Right lobe of liver (tissue), 6 donors: Measurements from ENCODE around the gene CACNA1C. TPM values are rescaled to one million over a fixed set of nuclear protein-coding genes. Genes with fewer than 3 reads are reported as not detected.

Experiments used
- ATAC-seq, 4 donors: fragments of 200-7000 bp; cut with Tn5 transposase; one replicate each; pipeline ENCODE4 v1.9.1; 2020; ENCODE audit warnings: mild to moderate bottlenecking in 4 of 4, moderate library complexity in 4 of 4
- DNase-seq, 3 donors: peaks; one replicate each; pipeline ENCODE4 v3.0.0-alpha.2; 2020
- H3K27ac ChIP-seq, 3 donors: fragments of 200-600 bp; one replicate each; pipeline ENCODE4 v1.8.0; 2022
- H3K27me3 ChIP-seq, 2 donors: fragments of 200-600 bp; one replicate each; pipeline ENCODE4 v1.8.0; 2022
- H3K36me3 ChIP-seq, 4 donors: fragments of 200-600 bp; sonication (generic) in 1 of 4; one replicate each; pipeline versions ENCODE4 v1.5.1 to v1.8.0; 2017 to 2022; ENCODE audit warnings: control low read depth in 1 of 4
- H3K4me1 ChIP-seq, 4 donors: fragments of 200-600 bp; sonication (generic) in 1 of 4; one replicate each; pipeline versions ENCODE4 v1.5.1 to v1.8.0; 2017 to 2022; ENCODE audit warnings: control low read depth in 1 of 4
- H3K4me3 ChIP-seq, 3 donors: fragments of 200-600 bp; one replicate each; pipeline ENCODE4 v1.8.0; 2022
- H3K9me3 ChIP-seq, 4 donors: fragments of 200-600 bp; sonication (generic) in 1 of 4; one replicate each; pipeline versions ENCODE4 v1.5.1 to v1.8.0; 2017 to 2022; ENCODE audit warnings: control low read depth in 1 of 4
- POLR2A ChIP-seq: fragments of 450-650 bp; IDR thresholded peaks from one replicate; pipeline ENCODE4 v1.6.1; 2017; ENCODE audit warnings: antibody characterized with exemption, mild to moderate bottlenecking
- WGBS: methylation state at CpG from one replicate; pipeline ENCODE4 v1.1.6; 2018; ENCODE audit warnings: low coverage, low lambda C conversion rate; ENCODE audit not compliant: insufficient coverage; ENCODE audit errors: missing lambda C conversion rate; 5-methylcytosine and 5-hydroxymethylcytosine counted together
- intact Hi-C, 2 donors: fragments of 100-400 bp; cut with DNase I; formaldehyde crosslinking; loops; one replicate each; pipeline versions ENCODE4 v1.11.2 to v1.14.1; 2022
- total RNA-seq, 6 experiments: library from RNA; depleted of rRNA in 2 of 6; stranded (reverse); fragments of >200 nt in 2 of 6; fragmentation: NEBNext Ultra II Directional in 3 of 6; extraction: Animal tissue kit (Norgen Biotek cat#: 25700) in 3 of 6; gene quantifications; one replicate each; pipeline versions ENCODE4 v1.1.0 to v1.2.4, GENCODE V29; 2016 to 2023
- TF ChIP-seq, protein P1 (sequence below), 4 donors: fragments of 200-600 bp in 3 of 4; fragments of 450-650 bp in 1 of 4; IDR thresholded peaks; one replicate each; pipeline versions ENCODE4 v1.5.1 to v1.8.0; 2016 to 2022; ENCODE audit warnings: antibody characterized with exemption in 4 of 4, mild to moderate bottlenecking in 2 of 4
- donor health status: DM: no; HTN: yes; CAD: no.
- donor health status: DM: no; HTN: no; CAD: no.
- donor health status: DM: no; HTN: no; CAD: no.
- donor health status: DM: no; HTN: yes; CAD: no.
- donor health status: DM: no; HTN: yes; CAD: no.

CACNA1C gene
- total RNA-seq, 6 experiments from 2014 or later = 0.18 to 1.0 (median 0.57) TPM

DNA sequence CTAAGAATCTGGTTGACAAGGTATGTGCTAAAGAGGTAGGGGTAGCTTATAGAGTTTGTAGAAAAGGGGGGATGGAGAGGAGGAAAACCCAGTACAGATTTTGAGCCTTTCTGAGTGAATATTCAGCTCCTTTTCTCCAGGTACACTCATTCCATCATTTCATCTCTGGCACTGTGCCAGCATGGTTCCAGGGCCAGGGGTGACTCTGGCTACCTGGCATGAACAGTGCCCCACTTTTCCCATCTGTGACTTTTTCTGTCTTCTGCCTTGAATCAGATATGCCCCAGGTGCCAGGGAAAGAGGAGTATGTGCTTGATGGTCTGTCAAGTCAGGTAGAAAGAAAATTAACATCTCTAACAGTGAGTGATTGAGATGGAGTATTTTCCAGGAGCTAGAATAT, 175.7 kb downstream of the CACNA1C start:
- TF ChIP-seq, protein P1, sequence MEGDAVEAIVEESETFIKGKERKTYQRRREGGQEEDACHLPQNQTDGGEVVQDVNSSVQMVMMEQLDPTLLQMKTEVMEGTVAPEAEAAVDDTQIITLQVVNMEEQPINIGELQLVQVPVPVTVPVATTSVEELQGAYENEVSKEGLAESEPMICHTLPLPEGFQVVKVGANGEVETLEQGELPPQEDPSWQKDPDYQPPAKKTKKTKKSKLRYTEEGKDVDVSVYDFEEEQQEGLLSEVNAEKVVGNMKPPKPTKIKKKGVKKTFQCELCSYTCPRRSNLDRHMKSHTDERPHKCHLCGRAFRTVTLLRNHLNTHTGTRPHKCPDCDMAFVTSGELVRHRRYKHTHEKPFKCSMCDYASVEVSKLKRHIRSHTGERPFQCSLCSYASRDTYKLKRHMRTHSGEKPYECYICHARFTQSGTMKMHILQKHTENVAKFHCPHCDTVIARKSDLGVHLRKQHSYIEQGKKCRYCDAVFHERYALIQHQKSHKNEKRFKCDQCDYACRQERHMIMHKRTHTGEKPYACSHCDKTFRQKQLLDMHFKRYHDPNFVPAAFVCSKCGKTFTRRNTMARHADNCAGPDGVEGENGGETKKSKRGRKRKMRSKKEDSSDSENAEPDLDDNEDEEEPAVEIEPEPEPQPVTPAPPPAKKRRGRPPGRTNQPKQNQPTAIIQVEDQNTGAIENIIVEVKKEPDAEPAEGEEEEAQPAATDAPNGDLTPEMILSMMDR (IDR thresholded peaks at IDR 0.05) = no peak
- TF ChIP-seq POLR2A = no peak
- Histone ChIP-seq H3K27ac (no peak overlapping the region), H3K9me3 (no peaks in the 10 kb centered on the region), H3K4me1 (no peaks in the 10 kb centered on the region), H3K27me3 (no peaks in the 10 kb centered on the region), H3K4me3 (no peak overlapping the region), H3K36me3 (no peaks in the 10 kb centered on the region)
- DNase-seq = no peak
- no peak for ATAC-seq
- intact Hi-C loops = no loop called here

DNA sequence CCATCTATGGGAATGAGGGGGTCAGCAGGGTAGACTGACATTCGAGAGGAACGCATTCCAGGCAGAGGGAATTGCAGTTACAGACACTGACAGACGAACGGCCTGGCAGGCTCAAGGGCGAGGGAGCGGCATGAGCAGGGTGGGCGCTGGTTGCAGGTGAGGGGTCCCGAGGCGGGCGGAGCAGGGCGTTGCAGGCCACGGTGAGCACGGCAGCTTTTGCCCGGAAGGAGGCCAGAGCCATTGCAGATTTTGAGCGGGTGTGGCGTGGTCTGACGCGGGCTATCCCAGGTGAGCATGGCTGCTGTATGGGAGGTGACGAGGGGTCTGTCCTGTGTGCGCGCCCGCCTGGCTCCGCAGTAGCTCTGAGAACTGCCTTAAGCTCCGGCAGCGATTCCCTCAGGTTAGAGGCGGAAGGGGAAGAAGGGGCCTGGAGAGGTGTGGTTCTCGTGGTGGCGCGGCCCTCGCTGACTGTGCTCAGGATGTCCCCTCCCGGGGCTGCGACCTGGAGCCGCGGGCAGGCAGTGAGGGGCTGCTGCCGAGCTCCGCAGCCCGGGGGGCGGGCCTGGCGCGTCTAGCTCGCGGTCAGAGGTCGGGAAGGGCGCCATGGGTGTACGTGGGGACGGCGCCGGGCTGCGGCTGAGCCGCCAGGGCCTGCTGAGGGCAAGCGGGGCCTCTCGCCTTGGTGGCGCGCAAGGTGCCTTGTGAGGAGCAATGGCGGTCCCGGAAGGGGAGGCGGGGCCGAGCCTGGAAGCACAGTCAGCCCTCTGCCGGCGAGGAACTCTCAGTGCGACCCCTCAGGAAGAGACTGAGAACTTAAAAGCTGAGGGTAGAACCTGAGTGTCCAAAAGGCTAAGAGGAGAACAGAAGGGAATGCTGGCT, 177.1 kb downstream of the CACNA1C start:
- Histone ChIP-seq H3K4me1 (no peaks in the 10 kb centered on the region), H3K4me3 (no peak overlapping the region), H3K36me3 (no peaks in the 10 kb centered on the region), H3K27ac (no peak overlapping the region), H3K9me3 (no peaks in the 10 kb centered on the region), H3K27me3 (no peaks in the 10 kb centered on the region)
- ATAC-seq (peak in 2 of 4 donors; percentile 32 to 48), DNase-seq (no peak)
- TF ChIP-seq, protein P1 (IDR thresholded peaks at IDR 0.05) = no peak
- no peak for TF ChIP-seq POLR2A
- 37% methylated on average over 6 of the region's 61 CpGs for WGBS
- intact Hi-C loops = no loop called here

DNA sequence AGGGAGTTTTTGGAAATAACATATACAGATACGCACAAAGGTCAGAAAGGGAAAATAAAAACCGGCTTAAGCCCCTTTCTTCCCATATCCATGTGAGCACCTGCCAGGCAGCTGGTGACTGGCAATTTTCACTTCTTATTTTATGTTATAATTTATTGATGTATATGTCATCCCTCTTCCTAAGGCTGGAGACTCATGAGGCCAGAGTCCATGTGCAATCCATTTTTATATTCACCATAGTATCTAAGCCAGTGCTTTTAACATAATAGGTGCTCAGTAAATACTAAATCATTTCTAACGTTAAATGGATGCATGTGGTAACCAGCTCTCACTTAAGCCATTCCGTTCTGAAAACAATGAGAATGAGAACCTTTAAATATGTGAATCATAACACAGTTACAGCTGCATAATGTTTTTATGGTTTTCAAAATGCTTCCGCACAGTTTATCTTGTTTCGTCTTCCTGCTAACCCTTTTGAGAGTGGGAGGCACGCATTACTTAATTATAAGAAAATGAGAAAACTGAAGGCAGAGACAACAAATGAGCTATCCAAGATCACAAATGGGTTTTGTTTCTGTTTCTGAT, 178.3 kb downstream of the CACNA1C start:
- intact Hi-C loops = no loop called here
- DNase-seq (no peak), ATAC-seq (no peak)
- H3K27me3 ChIP-seq = no peaks in the 10 kb centered on the region
- H3K4me1 ChIP-seq = no peaks in the 10 kb centered on the region
- no peaks in the 10 kb centered on the region for H3K36me3 ChIP-seq
- 78% methylated on average over 7 of the region's 7 CpGs for WGBS
- no peak overlapping the region for H3K27ac ChIP-seq
- H3K9me3 ChIP-seq = no peaks in the 10 kb centered on the region
- H3K4me3 ChIP-seq = no peak overlapping the region
- TF ChIP-seq POLR2A = no peak
- TF ChIP-seq, protein P1 (IDR thresholded peaks at IDR 0.05) = no peak

DNA sequence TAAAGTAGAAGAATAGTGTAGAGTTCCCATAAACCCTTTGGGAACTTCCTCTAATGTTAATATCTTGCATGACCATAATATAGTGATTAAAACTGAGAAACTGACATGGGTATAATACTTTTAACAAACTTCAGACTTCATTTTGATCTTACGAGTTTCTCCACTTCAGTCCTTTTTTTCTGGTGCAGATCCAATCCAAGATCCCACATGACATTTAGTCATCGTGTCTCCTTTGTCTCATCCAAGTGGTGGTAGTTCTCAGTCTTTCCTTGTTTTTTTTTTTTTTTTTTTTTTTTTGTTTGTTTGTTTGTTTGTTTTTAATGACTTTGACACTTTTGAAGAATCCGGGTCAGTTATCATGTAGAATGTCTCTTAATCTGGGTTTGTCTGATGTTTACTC, 179.2 kb downstream of the CACNA1C start:
- Histone ChIP-seq H3K4me3 (no peak overlapping the region), H3K27ac (no peak overlapping the region), H3K4me1 (no peaks in the 10 kb centered on the region), H3K36me3 (no peaks in the 10 kb centered on the region), H3K27me3 (no peaks in the 10 kb centered on the region), H3K9me3 (no peaks in the 10 kb centered on the region)
- TF ChIP-seq, protein P1 (IDR thresholded peaks at IDR 0.05) = no peak
- no peak for TF ChIP-seq POLR2A
- ATAC-seq = no peak
- intact Hi-C loops = no loop called here
- no peak for DNase-seq
- 45% methylated on average over 3 of the region's 3 CpGs for WGBS
